Cardiac fibroblast (primary cell): ENCODE measurements around the gene TPM2.
"Not testable (repeated sequence)": the region's sequence is repeated elsewhere in the genome, so short reads cannot be mapped to it uniquely, and the experiment has no call there.

Source experiments
- DNase-seq, 2 donors: peaks; one replicate each; pipeline versions ENCODE4 v3.0.0 to v3.0.0-alpha.2; 2010; ENCODE audit warnings: low read depth in 2 of 2
- H3K4me3 ChIP-seq, 2 donors: replicated peaks in 1 of 2; 1 replicate in 1 of 2; 2 replicates in 1 of 2; pipeline ENCODE4 v1.5.1; 2011; ENCODE audit warnings: low read depth in 2 of 2, low read length in 2 of 2, mild to moderate bottlenecking in 2 of 2, moderate library complexity in 1 of 2
- CTCF ChIP-seq: IDR thresholded peaks from one replicate; pipeline ENCODE4 v1.5.1; 2011; ENCODE audit warnings: low read depth, mild to moderate bottlenecking, low read length, inconsistent platforms

Gene TPM2

GRCh38 chr9:35651956-35652828 lies 37.5 kb downstream of the TPM2 start:
- TF ChIP-seq CTCF = no peak
- peak; percentile 67 to 87 for DNase-seq
- H3K4me3 ChIP-seq = no peak overlapping the region

GRCh38 chr9:35650341-35651158 lies 39.2 kb downstream of the TPM2 start, which contains the start of gene SIT1:
Gene SIT1, minus strand, starts transcription at chr9:35650931. Its CDS starts 78 bp downstream, at chr9:35650853.
- H3K4me3 ChIP-seq = no peak within 1 kb of the TSS
- no peak for DNase-seq
- no peak for TF ChIP-seq CTCF

- DNase-seq = peak in 1 of 2 donors; percentile 50
- no peak overlapping the region for H3K4me3 ChIP-seq
- TF ChIP-seq CTCF = no peak
These were observed 40.0 kb downstream of the TPM2 start for GRCh38 chr9:35649431-35650340.

GRCh38 chr9:35646533-35647265 lies 43.0 kb downstream of the TPM2 start:
- peak overlapping the region; percentile 50 to 61 for H3K4me3 ChIP-seq
- DNase-seq = peak; percentile 88 to 92
- TF ChIP-seq CTCF = peak; percentile 80

GRCh38 chr9:35646153-35646532 lies 43.6 kb downstream of the TPM2 start:
- DNase-seq = no peak
- no peak for TF ChIP-seq CTCF
- peak overlapping the region; percentile 50 to 61 for H3K4me3 ChIP-seq

GRCh38 chr9:35645736-35646135 lies 44.0 kb downstream of the TPM2 start:
- not testable (repeated sequence) for DNase-seq
- peak overlapping the region in 1 of 2 donors; percentile 50 for H3K4me3 ChIP-seq
